GM18951 (cell line): ENCODE measurements around the gene DISC1.

Experiments
- POLR2A ChIP-seq: IDR thresholded peaks from 4 replicates; pipeline ENCODE4 v1.6.1; 2011; ENCODE audit warnings: mild to moderate bottlenecking; ENCODE audit not compliant: insufficient read length, insufficient read depth; ENCODE audit errors: extremely low read depth
- in situ Hi-C: fragments of 300-500 bp; cut with MboI; formaldehyde crosslinking; loops from one replicate; pipeline ENCODE4 v1.12.0; 2022; ENCODE audit warnings: low sequenced_read_pairs, mixed read lengths, inconsistent platforms; ENCODE audit not compliant: unreplicated experiment

Gene DISC1

DNA sequence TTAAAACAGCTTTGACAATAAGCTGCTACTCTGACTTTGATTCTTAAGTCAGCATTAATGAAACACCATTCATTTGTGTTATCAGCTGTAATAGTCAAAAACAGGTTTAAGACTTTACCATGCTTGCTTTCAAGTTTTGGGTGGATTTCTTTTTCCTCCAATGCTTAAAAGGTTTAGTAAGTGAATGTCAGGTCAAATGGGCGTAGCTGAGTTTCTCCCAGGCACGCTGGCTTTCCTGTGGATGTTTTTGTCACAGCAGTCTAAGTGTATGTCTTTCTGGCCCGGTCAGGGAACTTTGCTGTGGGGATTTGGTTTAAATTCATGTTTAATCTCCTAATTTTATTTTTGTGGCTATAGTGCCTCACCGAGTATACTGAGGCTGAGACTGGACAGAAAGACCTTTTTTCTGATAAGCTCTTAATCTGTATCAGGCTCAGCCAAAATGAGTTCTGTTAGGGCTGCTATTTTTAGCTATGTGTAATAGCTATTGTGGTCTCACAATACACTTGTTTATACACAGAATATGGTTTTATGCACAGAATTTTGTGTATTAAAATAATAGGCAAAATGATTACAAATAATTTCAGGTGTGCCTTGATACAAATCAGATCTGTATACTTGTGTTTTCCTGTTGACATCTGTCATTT lies 292.8 kb downstream of the DISC1 start:
- in situ Hi-C loops, result no loop called here
- TF ChIP-seq POLR2A, result no peak

DNA sequence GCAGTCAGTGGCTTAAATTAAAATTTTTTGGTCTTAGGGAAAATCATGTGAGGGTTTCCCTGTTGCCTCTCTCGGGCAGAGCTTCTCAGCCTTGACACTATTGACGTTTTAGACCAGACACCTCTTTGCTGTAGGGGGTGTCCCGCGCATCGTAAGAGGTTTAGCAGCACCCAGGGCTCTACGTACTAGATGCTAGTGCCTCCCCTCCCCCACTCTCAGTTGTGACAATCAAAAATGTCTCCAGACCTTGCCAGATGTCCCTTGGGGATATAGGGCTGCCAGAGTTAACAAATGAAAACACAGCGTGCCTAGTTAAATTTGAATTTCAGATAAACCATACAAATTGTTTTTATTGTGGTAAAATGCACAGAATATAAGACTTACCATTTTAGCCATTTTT lies 293.3 kb downstream of the DISC1 start:
- TF ChIP-seq POLR2A, result no peak
- in situ Hi-C loops, result no loop called here

DNA sequence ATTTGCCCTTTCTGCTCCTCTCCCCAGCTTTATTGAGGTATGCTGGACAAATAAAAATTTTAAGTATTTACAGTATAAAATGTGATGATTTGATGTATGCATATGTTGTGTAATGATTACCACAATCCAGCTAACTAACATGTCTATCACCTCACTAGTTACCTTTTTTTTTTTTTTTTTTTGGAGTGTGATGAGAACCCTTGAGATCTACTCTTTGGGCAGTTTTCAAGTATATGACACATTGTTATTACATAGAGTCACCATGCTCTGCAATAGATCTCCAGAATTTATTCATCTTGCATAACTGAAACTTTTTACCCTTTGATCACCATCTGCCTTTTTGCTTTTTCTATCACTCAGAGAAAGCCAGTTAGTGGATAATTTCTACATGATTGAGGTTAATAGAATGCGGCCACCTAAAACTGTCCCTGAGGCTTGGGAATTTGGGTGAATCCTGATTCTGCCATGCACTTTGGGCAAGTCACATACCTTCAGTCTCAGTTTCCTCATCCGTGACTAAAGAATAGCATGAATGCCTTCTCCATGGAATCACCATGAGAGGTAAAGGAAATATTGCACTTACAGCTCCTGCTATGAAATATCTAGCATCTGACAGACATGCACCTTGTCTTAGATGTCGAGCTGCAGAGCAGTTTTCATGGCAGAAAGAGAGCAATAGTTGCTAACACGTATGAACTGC lies 295.2 kb downstream of the DISC1 start:
- in situ Hi-C loops, result no loop called here
- TF ChIP-seq POLR2A, result no peak

DNA sequence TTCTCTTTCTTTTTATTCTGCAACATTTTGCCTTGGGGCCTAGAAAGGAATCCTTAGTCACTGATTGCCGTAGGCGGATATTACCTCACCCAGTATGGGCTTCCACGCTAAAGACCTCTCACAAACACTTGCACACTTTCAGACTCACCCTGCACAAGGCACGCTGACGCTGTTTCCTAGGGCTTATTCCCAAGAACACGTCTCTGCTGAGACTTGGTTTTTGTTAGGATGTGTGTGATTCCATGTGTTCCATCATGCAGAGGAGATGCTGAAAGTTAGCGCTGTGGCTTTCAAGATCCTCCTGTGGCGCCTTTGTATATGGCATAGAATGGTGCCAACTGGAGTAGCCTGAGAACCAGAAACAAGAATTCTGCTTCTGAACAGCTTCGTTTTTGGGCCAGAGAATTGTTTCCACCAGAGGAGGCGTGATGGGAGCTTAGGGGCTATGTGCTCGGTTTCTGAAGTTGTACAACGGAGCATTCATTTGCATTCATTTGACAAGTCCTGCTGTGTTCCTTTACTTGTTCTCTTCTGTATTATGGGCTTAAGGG lies 297.0 kb downstream of the DISC1 start:
- TF ChIP-seq POLR2A, result no peak
- in situ Hi-C loops, result no loop called here

DNA sequence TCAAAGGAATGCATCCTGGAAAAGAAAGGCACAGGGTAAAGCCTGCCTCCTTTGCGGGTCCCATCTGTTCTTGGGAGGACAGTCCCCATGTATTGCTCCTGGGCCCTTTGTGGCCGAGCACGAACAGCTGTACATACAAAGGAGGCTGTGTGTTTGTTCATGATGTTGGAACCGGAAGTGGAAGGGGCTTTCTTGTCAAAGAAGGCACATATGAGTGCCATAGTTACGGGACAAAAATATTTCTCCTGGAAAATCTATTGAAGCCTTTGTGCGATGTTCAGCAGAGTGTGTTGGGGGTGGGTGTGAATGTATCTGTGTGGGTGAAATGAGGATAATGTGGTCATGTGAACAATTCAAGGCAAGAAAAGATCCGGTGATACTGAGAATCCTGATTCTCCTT lies 297.6 kb downstream of the DISC1 start:
- TF ChIP-seq POLR2A, result no peak
- in situ Hi-C loops, result no loop called here

DNA sequence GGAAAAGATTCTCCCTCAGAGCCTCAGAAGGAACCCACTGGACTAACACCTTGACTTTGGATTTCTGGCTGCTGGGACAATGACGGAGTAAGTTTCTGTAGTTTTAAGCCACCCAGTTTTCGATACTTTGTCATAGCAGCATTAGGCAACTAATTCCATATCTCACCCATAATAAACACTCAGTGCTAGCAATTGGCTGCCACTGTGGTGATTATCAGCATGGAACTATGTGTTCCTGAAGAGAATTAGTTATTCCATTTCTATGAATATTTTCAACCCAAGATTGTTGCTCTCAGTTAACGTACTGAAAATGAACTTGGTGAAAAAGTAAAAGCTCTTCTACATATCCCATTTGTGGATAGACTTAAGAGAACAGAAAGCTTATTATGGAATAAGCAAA lies 299.3 kb downstream of the DISC1 start:
- in situ Hi-C loops, result no loop called here
- TF ChIP-seq POLR2A, result no peak

DNA sequence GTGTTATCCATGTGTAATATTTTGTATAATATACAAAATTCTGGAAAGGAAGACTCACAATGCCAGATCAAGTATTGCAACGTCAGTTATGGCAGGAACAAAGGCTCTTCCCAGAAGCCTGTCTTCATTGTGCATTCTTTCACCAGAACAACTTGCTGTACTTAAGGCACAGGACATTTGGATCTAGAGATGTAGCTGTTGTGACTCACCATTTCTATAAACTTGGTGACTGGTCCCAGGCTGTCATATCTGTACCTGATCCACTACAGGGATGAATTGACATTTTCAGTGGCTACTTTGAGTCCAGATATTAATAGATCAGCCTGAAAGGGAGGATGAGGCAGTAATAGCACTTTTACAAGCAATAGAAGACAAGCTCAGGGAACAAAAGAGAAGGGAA lies 299.8 kb downstream of the DISC1 start:
- in situ Hi-C loops, result no loop called here

DNA sequence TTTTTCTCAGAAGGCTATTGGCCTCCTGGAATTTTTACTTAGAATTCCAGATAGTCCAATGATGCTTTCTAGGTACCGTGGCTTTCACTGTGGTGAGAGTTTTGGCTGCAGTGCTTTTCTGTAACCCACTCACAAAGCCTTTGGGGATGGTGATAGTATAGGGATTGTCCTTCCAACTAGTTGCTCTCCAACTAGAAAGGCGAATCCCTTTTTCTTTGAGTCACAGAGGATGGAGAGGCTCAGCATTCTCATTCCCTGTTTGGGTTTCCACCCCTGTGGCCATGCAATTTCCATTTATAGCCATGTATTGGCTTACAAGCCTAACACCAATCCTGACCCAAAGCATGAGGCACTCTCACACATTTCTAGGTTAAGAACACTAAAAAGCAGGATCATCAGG lies 300.3 kb downstream of the DISC1 start:
- in situ Hi-C loops, result no loop called here

More for the DNA sequence above, 299.8 kb downstream of the DISC1 start:
- no peak for TF ChIP-seq POLR2A

DNA sequence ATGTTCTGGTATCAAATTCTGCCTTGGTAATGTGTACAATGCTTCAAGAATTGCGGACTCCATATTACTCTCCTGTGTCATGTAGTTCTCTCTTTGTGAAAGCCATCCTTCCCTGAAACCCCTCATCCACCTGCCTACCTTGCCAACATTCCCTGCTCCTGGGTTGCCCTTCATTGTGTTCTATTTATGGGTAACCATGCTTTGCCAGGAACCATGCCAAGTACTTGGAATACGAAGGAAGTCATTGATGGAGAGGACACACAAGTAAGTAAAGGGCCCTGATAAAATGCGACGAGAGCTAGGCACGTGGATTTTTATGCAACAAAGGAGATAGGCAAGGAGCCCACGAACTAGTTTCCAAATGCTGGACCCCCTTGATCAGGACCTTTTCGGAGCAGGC lies 300.8 kb downstream of the DISC1 start:
- in situ Hi-C loops, result no loop called here

More for the DNA sequence above, 300.3 kb downstream of the DISC1 start:
- no peak for TF ChIP-seq POLR2A

DNA sequence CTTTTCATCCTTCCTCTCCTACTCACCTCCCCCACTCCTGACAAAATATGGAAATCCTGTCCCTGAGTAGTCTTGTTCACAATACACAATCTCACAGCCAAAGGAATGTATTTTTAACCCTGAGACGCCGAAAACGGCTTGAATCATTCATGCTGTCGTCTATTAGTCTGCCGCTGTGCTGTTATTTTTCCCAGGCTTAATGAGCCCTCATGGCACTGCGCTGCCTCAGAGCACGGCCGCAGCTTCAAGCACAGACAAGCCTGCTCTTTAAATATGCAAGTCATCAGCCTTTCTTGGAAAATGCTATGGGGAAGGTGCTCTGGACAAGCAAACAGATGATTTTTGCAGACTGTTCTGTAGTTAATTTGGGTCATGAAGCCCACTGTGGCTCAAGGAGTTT lies 302.7 kb downstream of the DISC1 start:
- in situ Hi-C loops, result no loop called here
- TF ChIP-seq POLR2A, result no peak

More for the DNA sequence above, 300.8 kb downstream of the DISC1 start:
- TF ChIP-seq POLR2A, result no peak

DNA sequence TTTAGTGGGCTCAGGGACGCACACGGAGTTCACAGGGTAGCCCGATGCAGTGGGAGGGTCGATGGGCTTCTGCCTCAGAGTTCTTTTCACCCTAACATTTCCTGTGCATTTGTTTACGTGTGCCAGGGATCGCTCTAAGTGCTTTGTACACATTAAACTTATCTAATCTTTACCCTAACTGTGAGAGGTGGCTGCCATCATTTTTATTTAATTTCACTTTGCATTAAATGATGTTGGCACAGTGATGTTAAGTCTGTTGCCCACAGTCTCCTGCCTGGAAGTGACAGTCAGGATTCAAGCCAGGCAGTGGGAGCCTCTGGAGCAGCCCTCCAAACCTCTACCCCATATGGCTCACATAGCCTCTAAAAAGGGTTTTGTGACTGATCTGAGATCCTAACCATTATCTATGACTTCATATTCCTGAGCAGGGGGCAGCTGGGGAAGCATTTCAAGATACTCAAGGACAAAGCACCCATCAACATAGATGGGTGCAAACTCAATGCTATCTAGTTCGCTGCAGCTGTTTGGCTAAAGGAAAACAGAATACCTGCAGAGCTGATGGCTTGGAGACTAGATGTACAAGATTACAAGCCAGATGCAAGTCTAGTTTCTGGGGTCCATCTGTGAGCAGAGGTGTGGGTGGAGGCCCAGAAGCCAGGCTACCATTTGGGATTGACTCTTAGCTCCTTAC lies 303.8 kb downstream of the DISC1 start:
- TF ChIP-seq POLR2A, result no peak
- in situ Hi-C loops, result no loop called here

DNA sequence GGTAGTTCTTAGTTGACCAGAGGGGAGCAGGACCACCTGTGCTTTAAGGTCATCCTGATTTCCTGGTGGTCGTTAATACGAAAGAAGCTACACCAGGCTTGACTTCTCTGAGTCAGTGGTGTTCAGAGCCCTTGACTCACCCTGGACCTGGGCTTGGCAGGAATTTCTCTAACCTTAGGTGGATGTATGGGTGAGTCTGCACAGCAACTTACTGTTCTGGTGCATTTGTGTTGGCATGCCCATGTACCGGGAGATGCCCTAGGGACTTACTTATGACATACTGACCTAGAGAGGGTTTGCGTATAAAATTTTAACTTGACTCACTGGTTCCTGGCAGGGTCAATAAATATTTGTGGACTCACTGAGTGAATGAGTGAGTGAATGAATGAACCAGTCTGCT lies 304.6 kb downstream of the DISC1 start:
- TF ChIP-seq POLR2A, result no peak
- in situ Hi-C loops, result no loop called here

DNA sequence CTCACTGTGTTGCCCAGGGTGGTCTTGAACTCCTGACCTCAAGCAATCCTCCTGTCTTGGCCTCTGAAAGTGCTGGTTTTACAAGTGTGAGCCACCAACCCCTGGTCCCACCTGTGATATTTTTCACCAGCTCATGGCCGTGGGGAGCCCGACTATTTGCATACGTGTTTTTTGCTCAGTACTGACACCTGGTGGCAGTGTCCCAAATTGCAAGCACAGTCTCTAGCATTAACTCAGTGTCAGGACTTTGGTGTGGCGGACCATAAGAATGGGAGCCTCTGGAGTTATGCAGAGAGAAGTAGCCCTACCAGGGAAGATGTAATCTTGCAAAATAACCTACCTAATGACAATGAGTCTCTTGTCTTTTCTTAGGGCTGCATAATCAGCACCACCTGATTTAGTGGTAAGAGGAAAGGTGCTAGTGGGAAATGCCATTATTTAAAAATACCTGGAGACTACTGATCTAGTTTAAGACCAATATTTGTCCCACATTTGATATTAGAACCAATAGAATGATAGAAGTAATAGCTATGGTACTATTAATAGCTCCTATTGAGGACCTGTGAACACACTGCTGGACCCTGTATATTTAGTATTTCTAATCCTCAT lies 305.4 kb downstream of the DISC1 start:
- in situ Hi-C loops, result no loop called here
- TF ChIP-seq POLR2A, result no peak
